DND-41 (cell line): ENCODE measurements around the gene TP53RK.

Experiments
- ATAC-seq: fragments of 200-7000 bp; cut with Tn5 transposase; 3 replicates; pipeline ENCODE4 v1.9.1; 2021; ENCODE audit warnings: low read depth; ENCODE audit not compliant: insufficient read depth
- DNase-seq: peaks from one replicate; pipeline ENCODE4 v3.0.0-alpha.2; 2020
- H2AFZ ChIP-seq: 2 replicates; pipeline ENCODE4 v1.6.0; 2012; ENCODE audit warnings: low read depth, low read length
- H3K27ac ChIP-seq: 2 replicates; pipeline ENCODE4 v1.5.1; 2012; ENCODE audit warnings: low read length, inconsistent platforms
- H3K27me3 ChIP-seq: fragments of 200-600 bp; sonication (generic); 2 replicates; pipeline ENCODE4 v1.6.0; 2012; ENCODE audit warnings: low read length, mild to moderate bottlenecking, inconsistent platforms; ENCODE audit not compliant: insufficient read depth, poor library complexity
- H3K36me3 ChIP-seq: 2 replicates; pipeline ENCODE4 v1.5.1; 2012; ENCODE audit warnings: low read length, inconsistent platforms; ENCODE audit not compliant: insufficient read depth
- H3K4me1 ChIP-seq: 2 replicates; pipeline ENCODE4 v1.5.1; 2012; ENCODE audit warnings: mild to moderate bottlenecking, low read length; ENCODE audit not compliant: insufficient read depth
- H3K4me2 ChIP-seq: 2 replicates; pipeline ENCODE4 v1.6.0; 2012; ENCODE audit warnings: mild to moderate bottlenecking, moderate library complexity, low read length, inconsistent platforms; ENCODE audit not compliant: insufficient read depth
- H3K4me3 ChIP-seq, 2 experiments: fragments of 200-600 bp in 1 of 2; shearing (Covaris generic) in 1 of 2; 2 replicates each; pipeline ENCODE4 v1.5.1; 2012 to 2016; ENCODE audit warnings: inconsistent platforms in 2 of 2, low read length in 2 of 2, mild to moderate bottlenecking in 2 of 2, low read depth in 1 of 2, moderate library complexity in 1 of 2
- H3K79me2 ChIP-seq: 2 replicates; pipeline ENCODE4 v1.6.0; 2012; ENCODE audit warnings: low read length, inconsistent platforms; ENCODE audit not compliant: insufficient read depth
- H3K9ac ChIP-seq: 2 replicates; pipeline ENCODE4 v1.6.0; 2012; ENCODE audit warnings: low read depth, mild to moderate bottlenecking, inconsistent platforms, low read length, moderate library complexity
- H3K9me3 ChIP-seq: 2 replicates; pipeline ENCODE4 v1.5.1; 2012; ENCODE audit warnings: low read length, moderate library complexity, mild to moderate bottlenecking, inconsistent platforms; ENCODE audit not compliant: insufficient read depth, severe bottlenecking
- H4K20me1 ChIP-seq: 2 replicates; pipeline ENCODE4 v1.6.0; 2012; ENCODE audit warnings: low read length; ENCODE audit not compliant: insufficient read depth
- CTCF ChIP-seq: IDR thresholded peaks from 2 replicates; pipeline ENCODE4 v1.5.1; 2012; ENCODE audit warnings: borderline replicate concordance, low read length, moderate library complexity, mild to moderate bottlenecking; ENCODE audit not compliant: poor library complexity, severe bottlenecking; ENCODE audit errors: extremely low read depth
- EZH2 ChIP-seq: IDR thresholded peaks from 3 replicates; pipeline ENCODE4 v1.6.1; 2012; ENCODE audit warnings: borderline replicate concordance, low read depth, mild to moderate bottlenecking, moderate library complexity, low read length, inconsistent platforms; ENCODE audit not compliant: severe bottlenecking

Gene TP53RK

GRCh38 chr20:46638134-46638897 is 50.9 kb downstream of the TP53RK start:
- no peak overlapping the region for H3K9ac ChIP-seq
- H3K4me1 ChIP-seq = no peaks in the 10 kb centered on the region
- no peaks in the 10 kb centered on the region for H3K79me2 ChIP-seq
- ATAC-seq (no peak), DNase-seq (no peak)
- H2AFZ ChIP-seq = no peak overlapping the region
- H4K20me1 ChIP-seq = no peaks in the 10 kb centered on the region; the same call in 1 of the 2 replicates
- no peak overlapping the region for H3K4me2 ChIP-seq
- no peak overlapping the region for H3K4me3 ChIP-seq
- peaks cover 14% of the 10 kb centered on the region for H3K27me3 ChIP-seq
- no peaks in the 10 kb centered on the region for H3K36me3 ChIP-seq
- H3K9me3 ChIP-seq = no peaks in the 10 kb centered on the region
- H3K27ac ChIP-seq = no peak overlapping the region
- TF ChIP-seq EZH2 = no peak
- TF ChIP-seq CTCF = no peak

GRCh38 chr20:46637427-46638133 is 51.7 kb downstream of the TP53RK start:
- ATAC-seq (no peak), DNase-seq (no peak)
- no peak overlapping the region for H3K4me3 ChIP-seq
- no peaks in the 10 kb centered on the region for H3K79me2 ChIP-seq
- no peak overlapping the region for H2AFZ ChIP-seq
- H4K20me1 ChIP-seq = no peaks in the 10 kb centered on the region; the same call in 1 of the 2 replicates
- no peak overlapping the region for H3K27ac ChIP-seq
- no peak overlapping the region for H3K4me2 ChIP-seq
- H3K4me1 ChIP-seq = no peaks in the 10 kb centered on the region
- no peak for TF ChIP-seq EZH2
- peaks cover 14% of the 10 kb centered on the region for H3K27me3 ChIP-seq
- H3K36me3 ChIP-seq = no peaks in the 10 kb centered on the region
- H3K9ac ChIP-seq = no peak overlapping the region
- no peaks in the 10 kb centered on the region for H3K9me3 ChIP-seq

- Histone ChIP-seq H3K4me3 (no peak overlapping the region), H3K36me3 (no peaks in the 10 kb centered on the region), H3K4me2 (no peak overlapping the region), H3K27ac (no peak overlapping the region), H3K9ac (no peak overlapping the region), H3K27me3 (peaks cover 11% of the 10 kb centered on the region), H4K20me1 (no peaks in the 10 kb centered on the region; the same call in 1 of the 2 replicates), H3K9me3 (no peaks in the 10 kb centered on the region), H2AFZ (no peak overlapping the region), H3K4me1 (no peaks in the 10 kb centered on the region), H3K79me2 (no peaks in the 10 kb centered on the region)
- ATAC-seq = no peak
- no peak for DNase-seq
- TF ChIP-seq CTCF = no peak
These were observed 52.2 kb downstream of the TP53RK start for GRCh38 chr20:46637020-46637419.

GRCh38 chr20:46636514-46636913 is 52.7 kb downstream of the TP53RK start:
- Histone ChIP-seq H4K20me1 (no peaks in the 10 kb centered on the region; the same call in 1 of the 2 replicates), H3K4me2 (no peak overlapping the region), H3K9me3 (no peaks in the 10 kb centered on the region), H3K4me3 (no peak overlapping the region), H3K79me2 (no peaks in the 10 kb centered on the region), H3K9ac (no peak overlapping the region), H2AFZ (no peak overlapping the region), H3K27me3 (peaks cover 11% of the 10 kb centered on the region), H3K4me1 (no peaks in the 10 kb centered on the region), H3K27ac (no peak overlapping the region), H3K36me3 (no peaks in the 10 kb centered on the region)
- DNase-seq (no peak), ATAC-seq (no peak)
- TF ChIP-seq CTCF (no peak), EZH2 (no peak)
